ENCODE measurements around the gene AUTS2. TPM values are rescaled to one million over a fixed set of nuclear protein-coding genes. Genes with fewer than 3 reads are reported as not detected.

The AUTS2 gene
- polyA plus RNA-seq, 1 donor from 2014 or later, result 97.3 TPM

GRCh38 chr7:70322856-70323255 is 724.6 kb downstream of the AUTS2 start:
- H4K20me1 ChIP-seq (ENCODE audit: insufficient read depth), result no peaks in the 10 kb centered on the region
- H3K79me2 ChIP-seq (replicated peaks; ENCODE audit: insufficient read depth, low read length), result no peaks in the 10 kb centered on the region
- no peak overlapping the region for H3K4me3 ChIP-seq (ENCODE audit: low read length)
- no peaks in the 10 kb centered on the region for H3K36me3 ChIP-seq (ENCODE audit: insufficient read depth, low read length)
- no peaks in the 10 kb centered on the region for H3F3A ChIP-seq (ENCODE audit: insufficient read depth, low read length, poor library complexity, severe bottlenecking)
- H3K9me3 ChIP-seq (ENCODE audit: low read length), result no peaks in the 10 kb centered on the region
- no peak for TF ChIP-seq REST (IDR thresholded peaks at IDR 0.05; ENCODE audit: borderline replicate concordance)
- TF ChIP-seq EZH2 (IDR thresholded peaks at IDR 0.05; ENCODE audit: borderline replicate concordance, insufficient read depth, low read length, poor library complexity, severe bottlenecking), result no peak
- no peak for TF ChIP-seq RAD21 (conservative IDR thresholded peaks at IDR 0.05)
- no peak for TF ChIP-seq TAF1 (IDR thresholded peaks at IDR 0.05; ENCODE audit: low read depth)
- TF ChIP-seq EP300 (conservative IDR thresholded peaks at IDR 0.05; ENCODE audit: poor library complexity, severe bottlenecking), result no peak
- TF ChIP-seq SMC3 (conservative IDR thresholded peaks at IDR 0.05; ENCODE audit: poor library complexity), result no peak
- no peak for TF ChIP-seq MXI1 (conservative IDR thresholded peaks at IDR 0.05; ENCODE audit: poor library complexity, severe bottlenecking)
- no peak for TF ChIP-seq POLR2AphosphoS5 (IDR thresholded peaks at IDR 0.05)
- TF ChIP-seq CTCF (IDR thresholded peaks at IDR 0.05; ENCODE audit: poor library complexity, severe bottlenecking), result no peak
- no peak overlapping the region for H3K9ac ChIP-seq (ENCODE audit: low read length)
- H3K27me3 ChIP-seq (ENCODE audit: insufficient read depth, low read depth, low read length), result no peaks in the 10 kb centered on the region
- H3K27ac ChIP-seq (ENCODE audit: low read length), result no peak overlapping the region
- no peak overlapping the region for H3K4me2 ChIP-seq (ENCODE audit: low read length)
- H2AFZ ChIP-seq (ENCODE audit: low read depth, low read length), result no peak overlapping the region
- H3K9me2 ChIP-seq (ENCODE audit: insufficient read depth, low read length), result no peaks in the 10 kb centered on the region

GRCh38 chr7:70325509-70326101 is 727.3 kb downstream of the AUTS2 start:
- no peaks in the 10 kb centered on the region for H3K27me3 ChIP-seq (ENCODE audit: insufficient read depth, low read depth, low read length)
- H3K9me3 ChIP-seq (ENCODE audit: low read length), result no peaks in the 10 kb centered on the region
- H3K36me3 ChIP-seq (ENCODE audit: insufficient read depth, low read length), result no peaks in the 10 kb centered on the region
- H3K27ac ChIP-seq (ENCODE audit: low read length), result no peak overlapping the region
- H3K4me3 ChIP-seq (ENCODE audit: low read length), result no peak overlapping the region
- H2AFZ ChIP-seq (ENCODE audit: low read depth, low read length), result no peak overlapping the region
- H3F3A ChIP-seq (ENCODE audit: insufficient read depth, low read length, poor library complexity, severe bottlenecking), result no peaks in the 10 kb centered on the region
- no peak overlapping the region for H3K9ac ChIP-seq (ENCODE audit: low read length)
- no peaks in the 10 kb centered on the region for H3K9me2 ChIP-seq (ENCODE audit: insufficient read depth, low read length)
- no peak overlapping the region for H3K4me2 ChIP-seq (ENCODE audit: low read length)
- H3K79me2 ChIP-seq (replicated peaks; ENCODE audit: insufficient read depth, low read length), result no peaks in the 10 kb centered on the region
- H4K20me1 ChIP-seq (ENCODE audit: insufficient read depth), result no peaks in the 10 kb centered on the region
- TF ChIP-seq SMC3 (conservative IDR thresholded peaks at IDR 0.05; ENCODE audit: poor library complexity) (no peak), CTCF (IDR thresholded peaks at IDR 0.05; ENCODE audit: poor library complexity, severe bottlenecking) (no peak), MXI1 (conservative IDR thresholded peaks at IDR 0.05; ENCODE audit: poor library complexity, severe bottlenecking) (no peak), EP300 (conservative IDR thresholded peaks at IDR 0.05; ENCODE audit: poor library complexity, severe bottlenecking) (no peak), POLR2AphosphoS5 (IDR thresholded peaks at IDR 0.05) (no peak), RAD21 (conservative IDR thresholded peaks at IDR 0.05) (no peak), TAF1 (IDR thresholded peaks at IDR 0.05; ENCODE audit: low read depth) (no peak)
